GM23338 (cell line): ENCODE measurements around the gene PUDP. TPM values are rescaled to one million over a fixed set of nuclear protein-coding genes. Genes with fewer than 3 reads are reported as not detected.
"Not testable (repeated sequence)": the region's sequence is repeated elsewhere in the genome, so short reads cannot be mapped to it uniquely, and the experiment has no call there.

Source experiments
- ATAC-seq: fragments of 200-7000 bp; cut with Tn5 transposase; 3 replicates; pipeline ENCODE4 v1.9.1; 2020
- DNase-seq: peaks from one replicate; pipeline ENCODE4 v3.0.0-alpha.2; 2015; ENCODE audit warnings: low spot score
- H2AFZ ChIP-seq: fragments of 200-600 bp; sonication (generic); 2 replicates; pipeline ENCODE4 v1.8.0; 2016; ENCODE audit warnings: antibody characterized with exemption, mild to moderate bottlenecking, moderate library complexity
- H3F3A ChIP-seq: fragments of 200-600 bp; sonication (generic); replicated peaks from 2 replicates; pipeline ENCODE4 v1.8.0; 2017; ENCODE audit warnings: antibody characterized with exemption, mixed run types, low read depth
- H3K27ac ChIP-seq: fragments of 200-600 bp; sonication (generic); 2 replicates; pipeline ENCODE4 v1.6.1; 2016; ENCODE audit warnings: low read depth
- H3K27me3 ChIP-seq: fragments of 200-600 bp; sonication (generic); 2 replicates; pipeline ENCODE4 v1.8.0; 2016; ENCODE audit warnings: mild to moderate bottlenecking, mixed run types, moderate library complexity; ENCODE audit not compliant: insufficient read depth
- H3K36me3 ChIP-seq: fragments of 200-600 bp; sonication (generic); 2 replicates; pipeline ENCODE4 v1.8.0; 2016; ENCODE audit warnings: mild to moderate bottlenecking; ENCODE audit not compliant: insufficient read depth
- H3K4me1 ChIP-seq: fragments of 200-600 bp; sonication (generic); 2 replicates; pipeline ENCODE4 v1.8.0; 2016; ENCODE audit warnings: mild to moderate bottlenecking, moderate library complexity; ENCODE audit not compliant: insufficient read depth
- H3K4me2 ChIP-seq: fragments of 200-600 bp; sonication (generic); 2 replicates; pipeline ENCODE4 v1.7.1; 2017; ENCODE audit warnings: mixed run types
- H3K4me3 ChIP-seq: fragments of 200-600 bp; sonication (generic); 2 replicates; pipeline ENCODE4 v1.6.1; 2016; ENCODE audit warnings: mixed run types
- H3K79me2 ChIP-seq: fragments of 200-600 bp; sonication (generic); replicated peaks from 2 replicates; pipeline ENCODE4 v1.8.0; 2017; ENCODE audit warnings: mild to moderate bottlenecking; ENCODE audit not compliant: insufficient read depth
- H3K9me2 ChIP-seq: fragments of 200-600 bp; sonication (generic); 2 replicates; pipeline ENCODE4 v1.8.0; 2017; ENCODE audit not compliant: insufficient read depth
- H4K20me1 ChIP-seq: fragments of 200-600 bp; sonication (generic); replicated peaks from 2 replicates; pipeline ENCODE4 v1.8.0; 2017; ENCODE audit warnings: mild to moderate bottlenecking; ENCODE audit not compliant: insufficient read depth
- H3K27ac Mint-ChIP-seq: 2 replicates; pipeline ENCODE4 v1.8.0; 2020; ENCODE audit warnings: inconsistent platforms, mild to moderate bottlenecking, moderate library complexity, mixed read lengths
- H3K27me3 Mint-ChIP-seq: 3 replicates; pipeline ENCODE4 v1.8.0; 2022; ENCODE audit warnings: low read depth, mild to moderate bottlenecking, moderate library complexity, mixed read lengths, inconsistent platforms; ENCODE audit not compliant: insufficient read depth, poor library complexity
- H3K36me3 Mint-ChIP-seq: 3 replicates; pipeline ENCODE4 v1.8.0; 2021; ENCODE audit warnings: low read depth, mild to moderate bottlenecking, inconsistent platforms, moderate library complexity, mixed read lengths
- H3K4me1 Mint-ChIP-seq: 3 replicates; pipeline ENCODE4 v1.8.0; 2020; ENCODE audit warnings: mild to moderate bottlenecking, inconsistent platforms, mixed read lengths
- H3K4me3 Mint-ChIP-seq: 3 replicates; pipeline ENCODE4 v1.8.0; 2021; ENCODE audit warnings: moderate library complexity, mild to moderate bottlenecking, inconsistent platforms, mixed read lengths
- H3K9me3 Mint-ChIP-seq: 3 replicates; pipeline ENCODE4 v1.8.0; 2020; ENCODE audit warnings: moderate library complexity, mild to moderate bottlenecking, inconsistent platforms, mixed read lengths
- microRNA-seq: library from miRNA; unstranded; fragments of <30 nt; microRNA quantifications from one replicate; pipeline ENCODE4, GENCODE V29; 2017
- polyA plus RNA-seq: library from polyadenylated mRNA; unstranded; fragments of >200 nt; fragmentation: Nextera tagmentation; extraction: Ambion mirVana; gene quantifications from 2 replicates; pipeline ENCODE4 v1.2.1, GENCODE V29; 2016
- small RNA-seq: library from RNA; depleted of rRNA; stranded (forward); fragments of <200 nt; gene quantifications from one replicate; pipeline ENCODE3, GENCODE V24; 2014; ENCODE audit warnings: low replicate concordance
- total RNA-seq: library from RNA; depleted of rRNA; stranded (reverse); fragments of >200 nt; shearing (Covaris generic); gene quantifications from 2 replicates; pipeline ENCODE4 v1.2.3, GENCODE V29; 2014; rRNA removed

The PUDP gene
- total and polyA plus RNA-seq, 2 experiments from 2014 or later = 17.2 to 22.4 TPM

DNA sequence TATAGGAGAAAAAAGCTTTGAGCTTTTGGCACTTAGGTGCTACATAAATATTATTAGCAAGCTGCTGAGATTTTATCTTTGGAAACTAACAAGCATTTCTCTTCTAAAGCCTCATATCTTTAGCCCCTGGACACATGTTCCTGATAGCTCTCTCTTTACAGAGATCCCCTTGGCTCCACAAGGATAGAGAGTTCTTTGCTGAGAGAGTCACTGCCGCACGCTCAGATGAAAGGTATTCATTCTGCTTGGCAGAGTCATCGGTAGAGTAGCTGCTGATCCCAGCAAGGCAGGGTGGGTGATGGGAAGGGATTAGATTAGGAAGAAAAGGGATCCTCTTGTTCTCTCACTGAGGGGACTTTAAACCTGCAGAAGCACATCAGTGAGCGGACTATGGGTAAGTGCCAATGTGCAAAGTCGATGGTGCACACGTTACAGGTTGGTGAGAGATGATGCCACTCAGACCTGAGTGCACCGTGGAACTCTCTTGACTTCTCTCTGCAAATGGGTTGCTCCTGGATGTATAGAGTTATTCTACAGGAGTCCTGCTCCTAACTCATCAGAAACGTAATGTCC is 135.6 kb downstream of the PUDP start:
- H3K4me1 ChIP-seq, H3K27me3 Mint-ChIP-seq, H3K4me1 Mint-ChIP-seq, H3K79me2 ChIP-seq, H3K27me3 ChIP-seq, H2AFZ ChIP-seq, H3K9me3 Mint-ChIP-seq, H3K27ac ChIP-seq, H3K4me2 ChIP-seq, DNase-seq, H4K20me1 ChIP-seq, H3K4me3 Mint-ChIP-seq, ATAC-seq, H3K36me3 Mint-ChIP-seq, H3K9me2 ChIP-seq, H3K36me3 ChIP-seq, H3F3A ChIP-seq, H3K27ac Mint-ChIP-seq, H3K4me3 ChIP-seq: not testable (repeated sequence)

DNA sequence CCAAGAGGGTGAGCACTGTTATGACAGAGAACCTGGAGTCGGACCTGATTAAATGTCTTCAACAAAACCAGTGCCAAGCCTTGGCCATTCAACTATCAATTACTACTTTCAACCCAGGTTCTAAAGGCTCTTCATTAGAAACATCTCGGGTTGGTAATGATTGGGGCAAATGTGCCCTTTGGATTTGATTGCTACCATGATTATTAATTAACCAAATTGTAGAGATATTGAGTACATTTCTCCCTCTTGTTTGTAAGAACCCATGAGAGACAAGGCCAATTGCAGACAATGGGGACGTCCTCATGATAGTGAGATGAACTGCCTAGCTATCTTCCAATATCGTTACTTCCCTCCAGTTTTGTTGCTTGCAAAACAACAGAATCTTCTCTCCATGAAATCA is 137.1 kb downstream of the PUDP start:
- H3K9me2 ChIP-seq, H3K27me3 Mint-ChIP-seq, DNase-seq, H3K4me3 Mint-ChIP-seq, H3K4me1 Mint-ChIP-seq, H3K27me3 ChIP-seq, H3K36me3 ChIP-seq, H3K27ac ChIP-seq, H3K4me1 ChIP-seq, H3F3A ChIP-seq, H2AFZ ChIP-seq, ATAC-seq, H3K9me3 Mint-ChIP-seq, H4K20me1 ChIP-seq, H3K36me3 Mint-ChIP-seq, H3K4me3 ChIP-seq, H3K27ac Mint-ChIP-seq, H3K79me2 ChIP-seq, H3K4me2 ChIP-seq: not testable (repeated sequence)

GRCh38 chrX:7007328-7007727 is 140.6 kb downstream of the PUDP start:
- H3K9me3 Mint-ChIP-seq, ATAC-seq, H3F3A ChIP-seq, H3K4me3 ChIP-seq, H2AFZ ChIP-seq, H3K4me1 ChIP-seq, H3K27ac Mint-ChIP-seq, H3K27ac ChIP-seq, H4K20me1 ChIP-seq, H3K27me3 Mint-ChIP-seq, H3K4me1 Mint-ChIP-seq, H3K36me3 Mint-ChIP-seq, H3K79me2 ChIP-seq, H3K9me2 ChIP-seq, H3K36me3 ChIP-seq, H3K4me3 Mint-ChIP-seq, DNase-seq, H3K4me2 ChIP-seq, H3K27me3 ChIP-seq: not testable (repeated sequence)

Small RNAs within 50 kb of the gene (microRNA-seq; reads per million reads assigned to microRNA genes)
- not detected for gene MIR4767

Small RNAs within 50 kb of the gene (small RNA-seq; reads per million reads assigned to genes)
- not detected for gene MIR4767

Other genes with a start within 250 kb of the PUDP start
- gene STS, start 441 bp downstream of the PUDP start, total RNA-seq = 1.4 and 1.7 TPM in 2 replicates
- gene STS, start 441 bp downstream of the PUDP start, polyA plus RNA-seq = 0.44 and 0.47 TPM in 2 replicates